Caco-2 (cell line): ENCODE results near the gene PIAS1. TPM values are rescaled to one million over a fixed set of nuclear protein-coding genes. Genes with fewer than 3 reads are reported as not detected.
A peak's percentile ranks its signal among the peaks of the same experiment; 100 is the strongest.

ENCODE experiments used
- BruUV-seq: library from RNA; stranded (reverse); fragments of 400-500 nt; replicated peaks from 2 replicates; lab custom pipeline; 2021; lab: Mats Ljungman, UMichigan
- CTCF ChIA-PET: fragments of 300-600 bp; sonication (Branson Sonifier 250); formaldehyde crosslinking; loops from one replicate; lab custom pipeline; 2022; ENCODE audit warnings: antibody characterized with exemption; lab: Charles Lee
- POLR2A ChIA-PET: fragments of 300-600 bp; sonication (Branson Sonifier 250); formaldehyde crosslinking; loops from one replicate; lab custom pipeline; 2022; ENCODE audit warnings: antibody characterized with exemption; lab: Charles Lee
- DNase-seq, 2 experiments: peaks; one replicate each; pipeline versions ENCODE4 v3.0.0 to v3.0.0-alpha.2; 2020 to 2022
- H3K27me3 ChIP-seq: replicated peaks from 2 replicates; pipeline ENCODE4 v1.6.0; 2011; ENCODE audit warnings: low read length; ENCODE audit not compliant: control insufficient read depth, insufficient read depth
- H3K36me3 ChIP-seq: 2 replicates; pipeline ENCODE4 v1.5.1; 2011; ENCODE audit warnings: low read length; ENCODE audit not compliant: control insufficient read depth, insufficient read depth
- H3K4me1 ChIP-seq: fragments of 250-450 bp; sonication (Bioruptor Pico); 2 replicates; pipeline ENCODE4 v1.5.1; 2020; ENCODE audit warnings: mild to moderate bottlenecking
- H3K4me3 ChIP-seq: 2 replicates; pipeline ENCODE4 v1.5.1; 2011; ENCODE audit warnings: low read depth, mild to moderate bottlenecking, control low read depth, low read length
- H3K9me3 ChIP-seq: fragments of 250-450 bp; sonication (Bioruptor Pico); 2 replicates; pipeline ENCODE4 v1.5.1; 2020; ENCODE audit warnings: mild to moderate bottlenecking, moderate library complexity
- H3K27ac Mint-ChIP-seq: one replicate; pipeline ENCODE4 v1.8.0; 2022; ENCODE audit warnings: mixed read lengths; ENCODE audit not compliant: unreplicated experiment
- H3K27me3 Mint-ChIP-seq: one replicate; pipeline ENCODE4 v1.8.0; 2022; ENCODE audit warnings: mixed read lengths; ENCODE audit not compliant: insufficient read depth, unreplicated experiment
- H3K36me3 Mint-ChIP-seq: one replicate; pipeline ENCODE4 v1.8.0; 2022; ENCODE audit warnings: mild to moderate bottlenecking, mixed read lengths; ENCODE audit not compliant: insufficient read depth, unreplicated experiment
- H3K4me1 Mint-ChIP-seq: one replicate; pipeline ENCODE4 v1.8.0; 2022; ENCODE audit warnings: low read depth, mixed read lengths; ENCODE audit not compliant: unreplicated experiment
- H3K4me3 Mint-ChIP-seq: one replicate; pipeline ENCODE4 v1.8.0; 2022; ENCODE audit warnings: mild to moderate bottlenecking, moderate library complexity, mixed read lengths; ENCODE audit not compliant: unreplicated experiment
- H3K9me3 Mint-ChIP-seq: one replicate; pipeline ENCODE4 v1.8.0; 2022; ENCODE audit warnings: mixed read lengths; ENCODE audit not compliant: unreplicated experiment
- CTCF ChIP-seq, 2 experiments: fragments of 200-600 bp in 1 of 2; IDR thresholded peaks; 1 replicate in 1 of 2; 2 replicates in 1 of 2; pipeline versions ENCODE4 v1.5.1 to v1.8.0; 2011 to 2022; ENCODE audit warnings: antibody characterized with exemption in 1 of 2, control low read depth in 1 of 2, inconsistent platforms in 1 of 2, low read depth in 1 of 2, low read length in 1 of 2, mild to moderate bottlenecking in 1 of 2, moderate library complexity in 1 of 2; ENCODE audit not compliant: insufficient read depth in 1 of 2, severe bottlenecking in 1 of 2, unreplicated experiment in 1 of 2
- intact Hi-C: fragments of 100-400 bp; cut with micrococcal nuclease; formaldehyde crosslinking; loops from one replicate; pipeline ENCODE4 v1.10.0; 2022; ENCODE audit not compliant: unreplicated experiment
- total RNA-seq: library from RNA; stranded (reverse); gene quantifications from 2 replicates; pipeline ENCODE4 v1.2.3, GENCODE V29; 2022

Gene PIAS1
- total RNA-seq, 1 experiment from 2014 or later = 48.0 TPM

- Histone ChIP-seq H3K4me3 (no peak overlapping the region), H3K36me3 (no peaks in the 10 kb centered on the region), H3K4me1 (no peaks in the 10 kb centered on the region), H3K27me3 (no peaks in the 10 kb centered on the region), H3K9me3 (no peaks in the 10 kb centered on the region)
- ChIA-PET CTCF (no interaction called here), POLR2A (no interaction called here)
- Mint-ChIP-seq H3K4me3 (no peak overlapping the region), H3K27me3 (no peaks in the 10 kb centered on the region), H3K4me1 (peaks cover 8% of the 10 kb centered on the region), H3K27ac (no peak overlapping the region), H3K9me3 (no peaks in the 10 kb centered on the region), H3K36me3 (peaks cover 31% of the 10 kb centered on the region)
- no peak for TF ChIP-seq CTCF (IDR thresholded peaks at IDR 0.05; ENCODE audit: insufficient read depth in 1 of 2, low read depth in 1 of 2, low read length in 1 of 2, severe bottlenecking in 1 of 2, unreplicated experiment in 1 of 2)
- intact Hi-C loops = no loop called here
- DNase-seq = no peak
- no TSS peak for BruUV-seq
Measured at GRCh38 chr15:68151277-68151676, 97.2 kb downstream of the PIAS1 start.

- Histone ChIP-seq H3K9me3 (no peaks in the 10 kb centered on the region), H3K27me3 (no peaks in the 10 kb centered on the region), H3K4me3 (no peak overlapping the region), H3K4me1 (peaks cover under 1% of the 10 kb centered on the region), H3K36me3 (no peaks in the 10 kb centered on the region)
- Mint-ChIP-seq H3K4me3 (no peak overlapping the region), H3K4me1 (peaks cover 8% of the 10 kb centered on the region), H3K9me3 (no peaks in the 10 kb centered on the region), H3K27ac (no peak overlapping the region), H3K36me3 (peaks cover 25% of the 10 kb centered on the region), H3K27me3 (no peaks in the 10 kb centered on the region)
- no TSS peak for BruUV-seq
- intact Hi-C loops = no loop called here
- CTCF ChIA-PET = interaction anchor here (0.7 to 1.0 kb wide), 2 partner anchors 295 to 318 kb away, joined by 3 to 6 read pairs; no protein-coding TSS in a partner anchor
- TF ChIP-seq CTCF (IDR thresholded peaks at IDR 0.05; ENCODE audit: insufficient read depth in 1 of 2, low read depth in 1 of 2, low read length in 1 of 2, severe bottlenecking in 1 of 2, unreplicated experiment in 1 of 2) = no peak
- no peak for DNase-seq
- POLR2A ChIA-PET = no interaction called here
Measured at GRCh38 chr15:68152342-68152741, 98.2 kb downstream of the PIAS1 start.

- Histone ChIP-seq H3K4me1 (peaks cover 12% of the 10 kb centered on the region), H3K9me3 (no peaks in the 10 kb centered on the region), H3K27me3 (no peaks in the 10 kb centered on the region), H3K36me3 (no peaks in the 10 kb centered on the region), H3K4me3 (no peak overlapping the region)
- TF ChIP-seq CTCF (IDR thresholded peaks at IDR 0.05; ENCODE audit: insufficient read depth in 1 of 2, low read depth in 1 of 2, low read length in 1 of 2, severe bottlenecking in 1 of 2, unreplicated experiment in 1 of 2) = peak; percentile 65 to 72
- H3K4me1 Mint-ChIP-seq = peaks cover 8% of the 10 kb centered on the region
- H3K36me3 Mint-ChIP-seq = peaks cover 19% of the 10 kb centered on the region
- H3K4me3 Mint-ChIP-seq = no peak overlapping the region
- H3K27ac Mint-ChIP-seq = no peak overlapping the region
- H3K9me3 Mint-ChIP-seq = no peaks in the 10 kb centered on the region
- BruUV-seq = no TSS peak
- intact Hi-C loops = loop anchor here (1.0 to 5.0 kb wide), 3 partner anchors 98 to 315 kb away; partner anchors contain the start of gene RNU6-1
- CTCF ChIA-PET = interaction anchor here (0.6 to 1.3 kb wide), 12 partner anchors 9 to 654 kb away, joined by 3 to 7 read pairs (median 4); partner anchors contain the start of gene PIAS1
- H3K27me3 Mint-ChIP-seq = no peaks in the 10 kb centered on the region
- POLR2A ChIA-PET = interaction anchor here (0.6 kb wide), 1 partner anchor 314 kb away, joined by 3 read pairs; no protein-coding TSS in a partner anchor
- peak in 1 of 2 experiments; percentile 61 for DNase-seq
Measured at GRCh38 chr15:68154923-68155559, 100.9 kb downstream of the PIAS1 start.
